Measurements from ENCODE around the gene SMKR1.

DNA sequence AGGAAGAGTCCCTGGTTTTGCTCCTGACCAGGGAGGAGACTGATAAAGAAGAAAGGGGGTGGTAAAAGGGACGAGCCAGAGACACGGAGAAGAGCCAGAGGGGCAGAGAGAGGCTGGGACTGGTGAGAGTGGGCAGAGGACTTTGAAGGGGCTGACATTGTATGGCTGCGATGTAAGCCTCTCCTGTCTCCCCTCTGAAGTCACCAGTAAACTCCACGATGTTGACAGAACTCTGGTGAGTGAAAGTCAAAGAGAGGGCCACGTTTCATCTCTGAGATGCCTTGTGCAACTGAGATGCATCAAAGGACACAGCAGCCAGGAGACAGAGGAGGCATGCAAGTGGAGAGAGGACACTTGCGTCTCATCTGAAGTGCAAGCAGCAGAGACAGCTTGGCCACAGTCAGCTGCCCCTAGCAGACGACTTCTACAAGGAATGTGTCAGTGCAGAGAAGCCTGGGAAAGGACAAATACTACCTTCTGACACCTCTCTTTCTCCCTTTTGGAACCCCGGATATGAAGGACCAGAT is 54.3 kb downstream of the SMKR1 start:
- TF ChIP-seq CTCF (IDR thresholded peaks at IDR 0.05 in 2 of 3, conservative IDR thresholded peaks at IDR 0.05 in 1 of 3; ENCODE audit: borderline replicate concordance in 1 of 3, insufficient read depth in 1 of 3, low read depth in 2 of 3, low read length in 2 of 3) (no peak), ZNF274 (IDR thresholded peaks at IDR 0.05; ENCODE audit: low read depth, low read length) (no peak), POLR2AphosphoS5 (IDR thresholded peaks at IDR 0.05; ENCODE audit: low read depth, low read length) (no peak), FOSL1 (IDR thresholded peaks at IDR 0.05; ENCODE audit: low read depth) (no peak), POLR2A (IDR thresholded peaks at IDR 0.05; ENCODE audit: borderline replicate concordance, extremely low read depth, insufficient read depth, insufficient read length) (no peak), JUND (IDR thresholded peaks at IDR 0.05) (no peak), SP1 (IDR thresholded peaks at IDR 0.05; ENCODE audit: low read depth) (no peak), CBX3 (IDR thresholded peaks at IDR 0.05; ENCODE audit: low read depth) (no peak), YY1 (IDR thresholded peaks at IDR 0.05; ENCODE audit: extremely low read depth, insufficient replicate concordance, low read depth, low read length) (no peak), SRF (IDR thresholded peaks at IDR 0.05; ENCODE audit: low read depth) (no peak)

All from HCT116 (cell line).